HFF-Myc (cell line): ENCODE measurements around the gene ZNF195.
"Not testable (repeated sequence)": the region's sequence is repeated elsewhere in the genome, so short reads cannot be mapped to it uniquely, and the experiment has no call there.

Source experiments
- DNase-seq: peaks from one replicate; pipeline ENCODE4 v3.0.0-alpha.2; 2011; ENCODE audit warnings: low read depth; ENCODE audit errors: extremely low read depth
- H3K4me3 ChIP-seq: replicated peaks from 2 replicates; pipeline ENCODE4 v1.5.1; 2011; ENCODE audit warnings: low read depth, mild to moderate bottlenecking, control low read depth, low read length
- CTCF ChIP-seq: IDR thresholded peaks from 2 replicates; pipeline ENCODE4 v1.5.1; 2012; ENCODE audit warnings: mild to moderate bottlenecking, low read depth, low read length, control low read depth; ENCODE audit errors: missing control alignments

ZNF195 gene

GRCh38 chr11:3341298-3341697, 37.6 kb downstream of the ZNF195 start:
- no peak for DNase-seq

GRCh38 chr11:3340025-3340424, 38.9 kb downstream of the ZNF195 start:
- H3K4me3 ChIP-seq, result no peak overlapping the region
- peak; percentile 6 for DNase-seq
- TF ChIP-seq CTCF, result no peak

More at GRCh38 chr11:3341298-3341697, 37.6 kb downstream of the ZNF195 start:
- peak; percentile 75 for TF ChIP-seq CTCF
- H3K4me3 ChIP-seq, result no peak overlapping the region

GRCh38 chr11:3339340-3339624, 39.7 kb downstream of the ZNF195 start:
- no peak for DNase-seq
- H3K4me3 ChIP-seq, result no peak overlapping the region
- no peak for TF ChIP-seq CTCF

DNA sequence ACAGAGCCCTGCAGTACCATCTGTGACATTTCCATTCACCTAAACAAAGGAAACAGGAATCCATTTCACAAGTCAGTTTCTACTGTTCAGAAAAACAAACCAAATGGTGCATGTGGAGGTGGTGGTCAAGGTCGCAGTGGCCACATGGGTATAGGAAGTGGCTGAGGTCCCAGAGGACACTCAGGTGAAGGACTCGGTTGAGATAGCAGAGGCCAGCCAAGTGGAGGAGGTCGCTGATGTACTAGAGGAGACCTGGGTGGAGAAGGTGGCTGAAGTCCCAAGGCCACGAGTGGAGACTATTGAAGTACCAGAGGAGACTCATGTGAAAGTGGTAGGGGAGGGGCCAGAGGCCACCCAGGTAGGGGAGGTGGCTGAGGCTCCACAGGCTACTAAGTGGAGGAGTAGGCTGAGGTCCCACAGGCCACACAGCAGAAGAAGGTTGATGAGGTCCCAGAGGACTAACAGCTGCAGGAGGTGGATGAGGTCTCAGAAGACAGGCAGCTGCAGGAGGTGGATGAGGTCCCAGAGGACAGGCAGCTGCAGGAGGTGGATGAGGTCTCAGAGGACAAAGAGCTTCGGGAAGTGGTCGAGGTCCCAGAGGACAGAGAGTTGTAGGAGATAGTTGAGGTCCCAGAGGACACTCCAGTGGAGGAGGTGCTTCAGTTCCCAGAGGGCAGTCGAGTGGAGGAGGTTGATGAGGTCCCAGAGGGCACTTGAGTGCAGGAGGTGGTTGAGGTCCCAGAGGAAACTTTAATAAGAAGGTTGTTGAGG, 40.2 kb downstream of the ZNF195 start:
- no peak for DNase-seq
- H3K4me3 ChIP-seq, result no peak overlapping the region
- TF ChIP-seq CTCF, result no peak

GRCh38 chr11:3336420-3336819, 42.5 kb downstream of the ZNF195 start:
- not testable (repeated sequence) for H3K4me3 ChIP-seq, DNase-seq

- not testable (repeated sequence) for DNase-seq, H3K4me3 ChIP-seq
Measured at GRCh38 chr11:3333157-3333556, 45.8 kb downstream of the ZNF195 start.

- H3K4me3 ChIP-seq, DNase-seq: not testable (repeated sequence)
Measured at GRCh38 chr11:3331078-3331477, 47.9 kb downstream of the ZNF195 start.

- DNase-seq, H3K4me3 ChIP-seq: not testable (repeated sequence)
Measured at GRCh38 chr11:3330064-3330463, 48.9 kb downstream of the ZNF195 start.

DNA sequence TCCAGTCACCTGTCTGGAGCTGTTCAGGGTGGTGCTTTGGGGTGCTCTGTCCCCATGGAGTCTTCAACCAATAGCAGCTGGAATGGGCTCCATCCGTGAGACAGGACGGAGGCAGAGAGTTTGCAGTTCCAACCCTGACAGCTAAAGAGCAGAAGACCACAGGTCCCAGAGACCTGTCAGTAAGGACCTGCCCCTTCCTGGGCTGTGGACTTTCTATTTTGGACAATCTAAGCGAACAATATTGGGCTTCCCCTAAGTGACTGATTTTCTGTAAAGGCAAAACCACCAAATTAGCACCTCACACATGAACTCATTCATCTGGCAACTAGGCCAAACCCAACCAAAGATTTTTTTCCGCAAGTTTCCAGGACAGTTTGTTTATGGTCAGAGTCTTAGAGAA, 50.4 kb downstream of the ZNF195 start:
- not testable (repeated sequence) for H3K4me3 ChIP-seq, DNase-seq

- not testable (repeated sequence) for DNase-seq
Measured at GRCh38 chr11:3326450-3326849, 52.5 kb downstream of the ZNF195 start.

DNA sequence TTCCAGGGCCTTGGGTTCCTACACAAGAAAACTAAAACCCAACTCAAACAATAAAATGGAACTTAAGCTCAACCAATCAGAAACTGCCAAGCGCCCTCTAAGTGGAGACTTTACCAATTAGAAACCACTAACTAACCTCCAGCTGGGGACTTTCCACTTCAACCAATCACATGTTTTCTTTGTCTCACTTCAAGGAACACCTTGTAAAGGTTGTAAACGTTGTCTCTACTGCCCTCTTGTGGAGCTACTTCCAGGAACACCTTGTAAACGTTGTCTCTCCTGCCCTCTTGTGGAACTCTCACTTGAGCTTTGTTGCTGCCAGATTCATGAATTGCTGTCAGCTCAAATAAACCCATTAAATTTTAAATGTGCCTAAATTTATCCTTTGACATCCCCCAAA, 54.2 kb downstream of the ZNF195 start:
- H3K4me3 ChIP-seq, DNase-seq: not testable (repeated sequence)

More at GRCh38 chr11:3326450-3326849, 52.5 kb downstream of the ZNF195 start:
- H3K4me3 ChIP-seq, result not testable (repeated sequence)
